ENCODE results near the gene LCP1. TPM values are rescaled to one million over a fixed set of nuclear protein-coding genes. Genes with fewer than 3 reads are reported as not detected.

Gene LCP1
- total and polyA plus RNA-seq, 2 of the 13 experiments (the other 11 are each of a cell fraction or from before 2014, with no cell fraction given), result 1.6 TPM

DNA sequence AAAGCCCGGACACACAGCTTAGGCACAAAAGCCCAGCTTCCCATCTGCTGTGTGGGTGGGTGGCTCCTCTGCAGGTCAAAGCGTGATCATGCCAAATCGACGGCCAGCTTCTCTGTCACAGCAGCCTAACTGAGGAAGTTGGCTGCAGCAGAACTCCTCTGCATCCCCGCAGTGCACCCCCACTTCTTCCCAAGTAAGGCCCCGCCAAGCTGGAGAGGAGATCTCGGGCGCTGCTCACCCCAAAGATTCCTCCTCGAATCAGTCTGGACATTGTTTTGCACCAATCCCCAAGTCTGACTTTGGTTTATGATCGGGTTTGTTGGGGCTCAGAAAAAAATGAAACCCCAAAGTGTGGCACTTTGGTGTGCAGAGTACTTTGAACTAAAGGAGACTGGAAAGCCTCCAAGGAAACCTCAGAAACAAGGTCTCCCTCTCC lies 57.4 kb downstream of the LCP1 start (continued):
- TF ChIP-seq, protein P1, sequence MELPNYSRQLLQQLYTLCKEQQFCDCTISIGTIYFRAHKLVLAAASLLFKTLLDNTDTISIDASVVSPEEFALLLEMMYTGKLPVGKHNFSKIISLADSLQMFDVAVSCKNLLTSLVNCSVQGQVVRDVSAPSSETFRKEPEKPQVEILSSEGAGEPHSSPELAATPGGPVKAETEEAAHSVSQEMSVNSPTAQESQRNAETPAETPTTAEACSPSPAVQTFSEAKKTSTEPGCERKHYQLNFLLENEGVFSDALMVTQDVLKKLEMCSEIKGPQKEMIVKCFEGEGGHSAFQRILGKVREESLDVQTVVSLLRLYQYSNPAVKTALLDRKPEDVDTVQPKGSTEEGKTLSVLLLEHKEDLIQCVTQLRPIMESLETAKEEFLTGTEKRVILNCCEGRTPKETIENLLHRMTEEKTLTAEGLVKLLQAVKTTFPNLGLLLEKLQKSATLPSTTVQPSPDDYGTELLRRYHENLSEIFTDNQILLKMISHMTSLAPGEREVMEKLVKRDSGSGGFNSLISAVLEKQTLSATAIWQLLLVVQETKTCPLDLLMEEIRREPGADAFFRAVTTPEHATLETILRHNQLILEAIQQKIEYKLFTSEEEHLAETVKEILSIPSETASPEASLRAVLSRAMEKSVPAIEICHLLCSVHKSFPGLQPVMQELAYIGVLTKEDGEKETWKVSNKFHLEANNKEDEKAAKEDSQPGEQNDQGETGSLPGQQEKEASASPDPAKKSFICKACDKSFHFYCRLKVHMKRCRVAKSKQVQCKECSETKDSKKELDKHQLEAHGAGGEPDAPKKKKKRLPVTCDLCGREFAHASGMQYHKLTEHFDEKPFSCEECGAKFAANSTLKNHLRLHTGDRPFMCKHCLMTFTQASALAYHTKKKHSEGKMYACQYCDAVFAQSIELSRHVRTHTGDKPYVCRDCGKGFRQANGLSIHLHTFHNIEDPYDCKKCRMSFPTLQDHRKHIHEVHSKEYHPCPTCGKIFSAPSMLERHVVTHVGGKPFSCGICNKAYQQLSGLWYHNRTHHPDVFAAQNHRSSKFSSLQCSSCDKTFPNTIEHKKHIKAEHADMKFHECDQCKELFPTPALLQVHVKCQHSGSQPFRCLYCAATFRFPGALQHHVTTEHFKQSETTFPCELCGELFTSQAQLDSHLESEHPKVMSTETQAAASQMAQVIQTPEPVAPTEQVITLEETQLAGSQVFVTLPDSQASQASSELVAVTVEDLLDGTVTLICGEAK (IDR thresholded peaks at IDR 0.05), result no peak
- TF ChIP-seq, protein P1 (CRISPR knock-in tag; IDR thresholded peaks at IDR 0.05), result no peak
- TF ChIP-seq BCL6 (CRISPR knock-in tag; IDR thresholded peaks at IDR 0.05), result no peak
- no peak for TF ChIP-seq FOXO1 (CRISPR knock-in tag; IDR thresholded peaks at IDR 0.05)

GRCh38 chr13:46122304-46122703 lies 59.7 kb downstream of the LCP1 start:
- intact Hi-C loops (cut with micrococcal nuclease; ENCODE audit: unreplicated experiment), result no loop called here
- 0 out of 2 replicates have a peak overlapping the region, but pooled peaks have one; percentile 37 for H3K4me2 ChIP-seq (ENCODE audit: low read depth, low read length)
- CTCF ChIA-PET (ENCODE audit: low intra/inter-chr PET ratio, low total read pairs), result interaction anchor here (1.2 kb wide), 1 partner anchor 38 kb away, joined by 3 read pairs; no protein-coding TSS in a partner anchor

More at GRCh38 chr13:46122304-46122703, 59.7 kb downstream of the LCP1 start:
- no peaks in the 10 kb centered on the region for H3K36me3 ChIP-seq (replicated peaks in 1 of 2; ENCODE audit: control insufficient read depth in 1 of 2, insufficient read depth in 2 of 2, low read length in 2 of 2)
- H3K4me1 ChIP-seq (ENCODE audit: insufficient read depth, low read length), result peaks cover 49% of the 10 kb centered on the region
- peak overlapping the region; percentile 35 for H2AFZ ChIP-seq (ENCODE audit: low read length)
- H3K9ac ChIP-seq (ENCODE audit: insufficient read depth, low read depth, low read length), result no peak overlapping the region
- TF ChIP-seq MAFF (IDR thresholded peaks at IDR 0.05; ENCODE audit: low read depth, low read length) (peak; percentile 97), ZNF382 (CRISPR knock-in tag; IDR thresholded peaks at IDR 0.05; ENCODE audit: borderline replicate concordance) (no peak), DRAP1 (CRISPR knock-in tag; IDR thresholded peaks at IDR 0.05) (no peak), MAFK (conservative IDR thresholded peaks at IDR 0.05 in 1 of 2, IDR thresholded peaks at IDR 0.05 in 1 of 2; ENCODE audit: low read length in 2 of 2) (peak; percentile 96 to 98)
- no peak overlapping the region for H3K27ac ChIP-seq (ENCODE audit: extremely low read length, insufficient read depth, low read length)
- no peaks in the 10 kb centered on the region for H3K27me3 ChIP-seq (ENCODE audit: control insufficient read depth in 1 of 2, insufficient read depth in 2 of 2, low read length in 2 of 2)
- no peaks in the 10 kb centered on the region for H4K20me1 ChIP-seq (ENCODE audit: insufficient read depth, low read length)
- WGBS (ENCODE audit: low lambda C conversion rate), result 96% methylated on average over 7 of the region's 7 CpGs
- H3K4me3 ChIP-seq (replicated peaks in 1 of 3; ENCODE audit: insufficient read depth in 1 of 3, low read depth in 2 of 3, low read length in 3 of 3), result no peak overlapping the region
- no TSS peak for BruUV-seq (replicated peaks)
- ATAC-seq (no peak), DNase-seq (ENCODE audit: low spot score) (no peak), FAIRE-seq (no peak)
- in situ Hi-C loops (cut with HindIII; ENCODE audit: extremely low pct_ligation_motif_present, low pct_unique_long_range_greater_than_20kb), result no loop called here
- H3K79me2 ChIP-seq (ENCODE audit: insufficient read depth, low read length), result no peaks in the 10 kb centered on the region
- no peaks in the 10 kb centered on the region for H3K9me3 ChIP-seq (ENCODE audit: low read length)
- POLR2A ChIA-PET, result no interaction called here
